ENCODE data around the gene PLEKHN1. TPM values are rescaled to one million over a fixed set of nuclear protein-coding genes. Genes with fewer than 3 reads are reported as not detected.

Gene PLEKHN1
- total and polyA plus RNA-seq, 2 donors (not counting 3 experiments of a cell fraction or from before 2014, with no cell fraction given) = 0.29 to 0.88 TPM

- Histone ChIP-seq H3K79me2 (ENCODE audit: control insufficient read depth, insufficient read depth, low read length) (no peaks in the 10 kb centered on the region), H2AFZ (ENCODE audit: low read depth, low read length) (peak within 1 kb of the TSS; percentile 62), H3K4me1 (ENCODE audit: control insufficient read depth, extremely low read depth, insufficient read depth, low read length) (peaks cover 10% of the 10 kb centered on the region), H3K4me3 (replicated peaks in 1 of 3; ENCODE audit: insufficient read depth in 1 of 3, low read depth in 1 of 3, low read length in 3 of 3) (peak within 1 kb of the TSS; percentile 41 to 83 (median 81)), H3K27ac (ENCODE audit: insufficient read depth, low read depth, low read length) (peak within 1 kb of the TSS; percentile 54), H4K20me1 (replicated peaks; ENCODE audit: control insufficient read depth, extremely low read depth, insufficient read depth, low read length) (no peaks in the 10 kb centered on the region), H3K9me1 (replicated peaks; ENCODE audit: control insufficient read depth, extremely low read depth, insufficient read depth, low read length) (no peaks in the 10 kb centered on the region), H3K4me2 (ENCODE audit: insufficient read depth, low read length) (peak within 1 kb of the TSS; percentile 78), H3K9me3 (replicated peaks; ENCODE audit: control insufficient read depth, insufficient read depth, low read length) (no peaks in the 10 kb centered on the region), H3K36me3 (ENCODE audit: control insufficient read depth in 2 of 2, extremely low read depth in 1 of 2, insufficient read depth in 2 of 2, low read length in 2 of 2) (no peaks in the 10 kb centered on the region), H3K27me3 (ENCODE audit: control insufficient read depth in 2 of 2, insufficient read depth in 2 of 2, low read length in 2 of 2) (no peaks in the 10 kb centered on the region), H3K9ac (replicated peaks; ENCODE audit: extremely low read depth, insufficient read depth, low read length) (peak within 1 kb of the TSS; percentile 65)
- intact Hi-C loops (cut with micrococcal nuclease) = loop anchor here (5.0 kb wide), 1 partner anchor 259 kb away; the partner anchor contains the start of gene UBE2J2
- ChIA-PET POLR2A (no interaction called here), CTCF (interaction anchor here (0.9 to 4.2 kb wide), 6 partner anchors 10 to 279 kb away, joined by 3 to 41 read pairs (median 8); no protein-coding TSS in a partner anchor)
- TF ChIP-seq MAX (IDR thresholded peaks at IDR 0.05; ENCODE audit: insufficient read depth, insufficient read length) (peak; percentile 27), MYC (IDR thresholded peaks at IDR 0.05; ENCODE audit: low read depth, low read length) (no peak), POLR2A (IDR thresholded peaks at IDR 0.05; ENCODE audit: low read depth, low read length) (peak; percentile 61), POLR2AphosphoS5 (IDR thresholded peaks at IDR 0.05; ENCODE audit: insufficient read depth, low read depth, low read length) (peak; percentile 56), JUN (IDR thresholded peaks at IDR 0.05; ENCODE audit: borderline replicate concordance, insufficient read depth, insufficient read length, low read depth) (no peak), EZH2 (IDR thresholded peaks at IDR 0.05; ENCODE audit: borderline replicate concordance, low read depth, low read length, severe bottlenecking) (no peak), GATA2 (IDR thresholded peaks at IDR 0.05; ENCODE audit: insufficient read depth, insufficient read length, low read depth, low read length) (no peak)
- dilution Hi-C loops (cut with MboI; ENCODE audit: extremely low pct_ligation_motif_present, low sequenced_read_pairs) = no loop called here
- BruUV-seq (replicated peaks) = no TSS peak
- DNase-seq (ENCODE audit: low read depth, low spot score) (peak; percentile 89), FAIRE-seq (peak; percentile 96)
These were observed 47.0 kb downstream of the PLEKHN1 start, which contains the start of gene ISG15 for GRCh38 chr1:1013105-1013921. TSS of gene ISG15 (plus strand) at chr1:1013497. CDS start at chr1:1013574, 77 bp downstream.

All from endothelial cell of umbilical vein (primary cell).